Measurements from ENCODE around the gene HEBP2. TPM values are rescaled to one million over a fixed set of nuclear protein-coding genes. Genes with fewer than 3 reads are reported as not detected.
A peak's percentile ranks its signal among the peaks of the same experiment; 100 is the strongest.

The HEBP2 gene
- total RNA-seq, 1 donor from 2014 or later: 20.0 TPM

- Mint-ChIP-seq H3K9me3 (no peaks in the 10 kb centered on the region), H3K4me1 (ENCODE audit: low read depth) (no peaks in the 10 kb centered on the region), H3K36me3 (ENCODE audit: low read depth) (no peaks in the 10 kb centered on the region), H3K4me3 (ENCODE audit: low read depth) (no peak overlapping the region), H3K27me3 (ENCODE audit: low read depth) (peaks cover 5% of the 10 kb centered on the region), H3K27ac (no peak overlapping the region)
- no peak for DNase-seq (ENCODE audit: low spot score)
- intact Hi-C loops (cut with micrococcal nuclease): no loop called here
These were observed 21.3 kb upstream of the HEBP2 start for GRCh38 chr6:138382498-138383265.

GRCh38 chr6:138383776-138384175 lies 20.2 kb upstream of the HEBP2 start:
- peaks cover 11% of the 10 kb centered on the region for H3K27me3 Mint-ChIP-seq (ENCODE audit: low read depth)

DNA sequence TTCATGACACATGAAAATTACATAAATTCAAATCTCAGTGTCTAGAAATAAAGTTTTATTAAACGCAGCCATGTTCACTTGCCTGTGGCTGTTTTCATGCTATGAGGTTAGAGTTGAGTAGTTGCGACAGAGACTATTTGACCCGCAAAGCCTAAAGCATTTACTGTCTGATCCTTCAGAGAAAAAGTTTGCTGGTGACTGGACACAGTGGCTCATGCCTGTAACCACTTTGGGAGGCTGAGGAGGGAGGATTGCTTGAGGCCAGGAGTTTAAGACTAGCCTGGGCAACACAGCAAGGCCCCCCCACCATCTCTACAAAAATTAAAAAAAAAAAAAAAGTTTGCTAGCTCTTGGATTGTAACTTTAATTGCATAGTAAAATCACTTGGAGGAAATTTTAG lies 17.1 kb upstream of the HEBP2 start:
- intact Hi-C loops (cut with micrococcal nuclease): no loop called here
- no peak overlapping the region for H3K4me3 Mint-ChIP-seq (ENCODE audit: low read depth)
- peaks cover 18% of the 10 kb centered on the region for H3K27me3 Mint-ChIP-seq (ENCODE audit: low read depth)
- H3K27ac Mint-ChIP-seq: no peak overlapping the region
- no peaks in the 10 kb centered on the region for H3K4me1 Mint-ChIP-seq (ENCODE audit: low read depth)
- no peaks in the 10 kb centered on the region for H3K9me3 Mint-ChIP-seq
- no peak for DNase-seq (ENCODE audit: low spot score)
- H3K36me3 Mint-ChIP-seq (ENCODE audit: low read depth): no peaks in the 10 kb centered on the region

More at GRCh38 chr6:138383776-138384175, 20.2 kb upstream of the HEBP2 start:
- H3K36me3 Mint-ChIP-seq (ENCODE audit: low read depth): no peaks in the 10 kb centered on the region
- no peak overlapping the region for H3K4me3 Mint-ChIP-seq (ENCODE audit: low read depth)
- no peak for DNase-seq (ENCODE audit: low spot score)
- H3K4me1 Mint-ChIP-seq (ENCODE audit: low read depth): no peaks in the 10 kb centered on the region
- intact Hi-C loops (cut with micrococcal nuclease): no loop called here
- no peaks in the 10 kb centered on the region for H3K9me3 Mint-ChIP-seq
- H3K27ac Mint-ChIP-seq: no peak overlapping the region

DNA sequence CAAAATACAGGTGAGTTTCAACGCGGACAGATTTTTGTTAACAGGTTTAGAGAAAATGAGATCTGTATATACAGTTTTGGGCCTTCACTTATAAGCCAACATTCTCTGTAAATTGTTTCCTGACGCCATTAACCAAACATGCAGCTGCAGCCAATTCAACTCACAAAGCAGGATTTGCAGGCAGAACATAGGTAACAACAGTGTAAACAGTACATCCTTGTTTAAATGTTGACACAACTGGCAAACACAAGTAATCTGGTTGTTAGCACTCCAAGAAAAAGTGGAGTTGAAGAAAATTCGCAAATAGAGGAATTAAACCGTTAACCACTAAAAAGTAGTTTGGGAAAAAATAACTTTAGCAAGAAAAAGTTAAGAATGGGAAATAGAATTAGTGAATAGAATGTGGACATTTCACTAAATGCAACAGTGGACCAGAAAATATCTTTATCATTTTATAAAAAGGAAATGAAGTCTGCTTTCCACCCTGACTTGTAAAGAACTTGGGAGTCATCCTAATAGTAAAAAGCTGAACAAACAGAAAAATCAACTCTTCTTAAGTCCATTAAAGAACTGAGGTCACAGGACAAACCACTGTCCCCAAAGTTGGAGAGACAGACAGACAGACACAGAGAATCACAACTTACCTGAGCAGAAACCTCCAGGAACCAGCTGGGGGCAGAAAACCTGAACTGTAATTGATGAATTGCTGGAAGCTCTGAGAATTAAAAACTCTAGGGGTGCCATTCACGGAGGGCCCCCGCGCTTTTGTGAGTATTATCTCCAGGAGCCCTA lies 16.2 kb upstream of the HEBP2 start:
- Mint-ChIP-seq H3K36me3 (ENCODE audit: low read depth) (no peaks in the 10 kb centered on the region), H3K27me3 (ENCODE audit: low read depth) (peaks cover 18% of the 10 kb centered on the region), H3K4me3 (ENCODE audit: low read depth) (no peak overlapping the region), H3K4me1 (ENCODE audit: low read depth) (no peaks in the 10 kb centered on the region), H3K27ac (no peak overlapping the region), H3K9me3 (no peaks in the 10 kb centered on the region)
- intact Hi-C loops (cut with micrococcal nuclease): no loop called here
- DNase-seq (ENCODE audit: low spot score): no peak

DNA sequence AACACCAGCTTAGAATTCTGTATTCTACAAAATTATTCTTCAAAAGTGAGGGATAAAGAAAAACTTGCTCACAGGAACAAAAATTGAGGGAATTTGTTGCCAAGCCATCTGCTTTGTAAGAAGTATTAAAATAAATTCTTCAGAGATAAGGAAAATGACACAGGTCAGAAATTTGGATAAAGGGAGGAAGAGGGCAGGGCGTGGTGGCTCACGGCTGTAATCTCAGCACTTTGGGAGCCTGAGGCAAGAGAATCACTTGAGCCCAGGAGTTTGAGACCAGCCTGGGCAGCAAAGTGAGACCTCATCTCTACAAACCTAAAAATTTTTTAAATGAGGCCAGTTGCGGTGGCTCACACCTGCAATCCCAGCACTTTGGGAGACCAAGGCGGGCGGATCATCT lies 14.5 kb upstream of the HEBP2 start:
- H3K27ac Mint-ChIP-seq: no peak overlapping the region
- peaks cover 4% of the 10 kb centered on the region for H3K9me3 Mint-ChIP-seq
- H3K27me3 Mint-ChIP-seq (ENCODE audit: low read depth): peaks cover 15% of the 10 kb centered on the region
- intact Hi-C loops (cut with micrococcal nuclease): no loop called here
- H3K4me1 Mint-ChIP-seq (ENCODE audit: low read depth): peaks cover 7% of the 10 kb centered on the region
- no peak overlapping the region for H3K4me3 Mint-ChIP-seq (ENCODE audit: low read depth)
- H3K36me3 Mint-ChIP-seq (ENCODE audit: low read depth): no peaks in the 10 kb centered on the region
- no peak for DNase-seq (ENCODE audit: low spot score)

- H3K4me3 Mint-ChIP-seq (ENCODE audit: low read depth): no peak overlapping the region
- peaks cover 4% of the 10 kb centered on the region for H3K9me3 Mint-ChIP-seq
- intact Hi-C loops (cut with micrococcal nuclease): no loop called here
- DNase-seq (ENCODE audit: low spot score): no peak
- no peak overlapping the region for H3K27ac Mint-ChIP-seq
- no peaks in the 10 kb centered on the region for H3K36me3 Mint-ChIP-seq (ENCODE audit: low read depth)
- peaks cover 7% of the 10 kb centered on the region for H3K4me1 Mint-ChIP-seq (ENCODE audit: low read depth)
- peaks cover 3% of the 10 kb centered on the region for H3K27me3 Mint-ChIP-seq (ENCODE audit: low read depth)
These were observed 9.9 kb upstream of the HEBP2 start for GRCh38 chr6:138393871-138394783.

DNA sequence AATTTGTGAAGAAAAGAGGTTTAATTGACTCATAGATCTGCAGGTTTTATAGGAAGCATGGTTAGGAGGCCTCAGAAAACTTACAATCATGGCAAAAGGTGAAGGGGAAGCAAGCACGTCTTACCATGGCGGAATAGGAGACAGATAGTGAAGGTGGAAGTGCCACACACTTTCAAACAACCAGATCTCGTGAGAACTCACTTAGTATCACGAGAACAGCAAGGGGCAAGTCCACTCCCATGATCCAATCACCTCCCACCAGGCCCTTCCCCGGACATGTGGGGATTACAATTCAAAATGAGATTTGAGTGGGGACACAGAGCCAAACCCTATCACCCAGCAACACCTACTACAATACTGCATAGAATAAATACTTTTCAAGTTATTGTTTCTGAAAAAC lies 7.3 kb upstream of the HEBP2 start:
- intact Hi-C loops (cut with micrococcal nuclease): no loop called here

GRCh38 chr6:138397128-138398122 lies 6.6 kb upstream of the HEBP2 start:
- no peak for DNase-seq (ENCODE audit: low spot score)

More for the DNA sequence above, 7.3 kb upstream of the HEBP2 start:
- Mint-ChIP-seq H3K9me3 (peaks cover 4% of the 10 kb centered on the region), H3K27ac (no peak overlapping the region), H3K4me3 (ENCODE audit: low read depth) (no peak overlapping the region), H3K36me3 (ENCODE audit: low read depth) (no peaks in the 10 kb centered on the region), H3K27me3 (ENCODE audit: low read depth) (peaks cover 2% of the 10 kb centered on the region), H3K4me1 (ENCODE audit: low read depth) (peaks cover 7% of the 10 kb centered on the region)
- DNase-seq (ENCODE audit: low spot score): no peak

GRCh38 chr6:138400326-138400725 lies 3.7 kb upstream of the HEBP2 start:
- no peak for DNase-seq (ENCODE audit: low spot score)
- H3K9me3 Mint-ChIP-seq: no peaks in the 10 kb centered on the region
- H3K27me3 Mint-ChIP-seq (ENCODE audit: low read depth): peaks cover 13% of the 10 kb centered on the region
- H3K4me1 Mint-ChIP-seq (ENCODE audit: low read depth): peaks cover 9% of the 10 kb centered on the region
- no peak overlapping the region for H3K27ac Mint-ChIP-seq
- no peak overlapping the region for H3K4me3 Mint-ChIP-seq (ENCODE audit: low read depth)
- intact Hi-C loops (cut with micrococcal nuclease): loop anchor here (10.0 kb wide), 2 partner anchors 286 to 374 kb away; partner anchors contain the start of gene CCDC28A
- H3K36me3 Mint-ChIP-seq (ENCODE audit: low read depth): no peaks in the 10 kb centered on the region

More at GRCh38 chr6:138397128-138398122, 6.6 kb upstream of the HEBP2 start:
- H3K27ac Mint-ChIP-seq: no peak overlapping the region
- H3K27me3 Mint-ChIP-seq (ENCODE audit: low read depth): peaks cover 8% of the 10 kb centered on the region
- H3K9me3 Mint-ChIP-seq: peaks cover 4% of the 10 kb centered on the region
- intact Hi-C loops (cut with micrococcal nuclease): no loop called here
- peaks cover 7% of the 10 kb centered on the region for H3K4me1 Mint-ChIP-seq (ENCODE audit: low read depth)
- H3K36me3 Mint-ChIP-seq (ENCODE audit: low read depth): no peaks in the 10 kb centered on the region
- no peak overlapping the region for H3K4me3 Mint-ChIP-seq (ENCODE audit: low read depth)

DNA sequence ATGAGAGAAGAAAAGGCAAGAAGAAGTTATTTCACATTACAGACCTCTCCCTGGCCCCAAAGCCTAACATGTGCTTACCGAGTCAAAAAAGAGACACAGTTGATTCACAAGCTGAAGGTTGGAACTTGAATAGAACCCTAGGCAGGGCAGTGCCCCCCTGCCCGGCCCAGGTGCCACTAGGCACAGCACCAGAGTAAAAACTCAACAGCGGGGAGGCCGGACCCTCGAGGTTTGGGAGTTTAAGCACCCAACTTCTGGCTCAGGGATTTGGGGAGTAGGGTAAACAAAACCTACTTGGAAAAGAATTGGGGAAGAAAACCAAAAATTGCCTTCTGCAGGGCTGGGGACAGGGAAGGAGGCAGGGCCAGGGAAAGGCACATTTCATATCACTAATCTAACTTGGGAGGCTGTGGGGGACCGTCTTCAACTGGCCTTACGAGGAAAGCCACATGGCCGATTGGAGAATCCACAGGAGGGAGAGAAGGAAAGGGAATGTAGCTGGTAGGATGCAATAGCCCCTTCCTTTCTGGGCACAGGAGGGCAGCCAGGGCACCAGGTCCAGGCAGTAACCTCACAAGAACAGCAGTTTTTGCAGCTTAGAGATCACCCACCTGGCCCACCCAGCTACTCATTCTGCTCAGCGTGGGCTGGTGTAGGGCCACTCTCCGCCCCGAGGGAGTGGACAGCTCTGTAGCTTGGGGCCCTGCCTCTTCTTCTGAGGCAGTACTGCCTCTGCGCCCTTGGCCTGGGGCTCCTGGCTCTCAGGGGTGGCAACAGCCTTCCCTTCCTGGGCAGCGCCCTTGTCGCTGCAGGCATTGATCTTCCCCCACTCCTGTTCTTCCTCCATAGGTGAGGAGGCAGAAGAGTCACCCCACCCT lies 1.8 kb upstream of the HEBP2 start:
- no peak for DNase-seq (ENCODE audit: low spot score)
- intact Hi-C loops (cut with micrococcal nuclease): loop anchor here (10.0 kb wide), 2 partner anchors 287 to 373 kb away; partner anchors contain the start of gene CCDC28A
- H3K4me1 Mint-ChIP-seq (ENCODE audit: low read depth): peaks cover 16% of the 10 kb centered on the region
- peaks cover 13% of the 10 kb centered on the region for H3K27me3 Mint-ChIP-seq (ENCODE audit: low read depth)
- no peaks in the 10 kb centered on the region for H3K9me3 Mint-ChIP-seq
- H3K27ac Mint-ChIP-seq: no peak overlapping the region
- peak overlapping the region; percentile 1 for H3K4me3 Mint-ChIP-seq (ENCODE audit: low read depth)
- peaks cover 10% of the 10 kb centered on the region for H3K36me3 Mint-ChIP-seq (ENCODE audit: low read depth)

GRCh38 chr6:138402838-138403187 lies 1.2 kb upstream of the HEBP2 start:
- Mint-ChIP-seq H3K4me3 (ENCODE audit: low read depth) (peak overlapping the region; percentile 66), H3K27me3 (ENCODE audit: low read depth) (peaks cover 13% of the 10 kb centered on the region), H3K9me3 (no peaks in the 10 kb centered on the region), H3K27ac (peak overlapping the region; percentile 4), H3K36me3 (ENCODE audit: low read depth) (peaks cover 15% of the 10 kb centered on the region), H3K4me1 (ENCODE audit: low read depth) (peaks cover 16% of the 10 kb centered on the region)
- no peak for DNase-seq (ENCODE audit: low spot score)
- intact Hi-C loops (cut with micrococcal nuclease): loop anchor here (10.0 kb wide), 2 partner anchors 288 to 372 kb away; partner anchors contain the start of gene CCDC28A

All from activated T-helper 2 cell treated with anti-CD3 and anti-CD28 coated beads, Interferon-gamma antibody, Interleukin-2, Interleukin-4, amounts not matched to agents 10 μg/mL and 5 μg/mL and 100 μg/mL, durations not matched to agents 14 hours and 24 hours and 36 hours (primary cell).